ENCODE measurements around the gene DCUN1D2.

DCUN1D2 gene

GRCh38 chr13:113407103-113407530, 83.4 kb downstream of the DCUN1D2 start:
- no peak for DNase-seq

GRCh38 chr13:113406321-113407102, 84.0 kb downstream of the DCUN1D2 start:
- DNase-seq: no peak

Measured in fibroblast of skin of scalp (primary cell).